Lower lobe of right lung (tissue), 2 donors: ENCODE data around the gene ESR1. TPM values are rescaled to one million over a fixed set of nuclear protein-coding genes. Genes with fewer than 3 reads are reported as not detected.

Experiments
- ATAC-seq, 2 donors: fragments of 200-7000 bp; cut with Tn5 transposase; one replicate each; pipeline ENCODE4 v1.9.1; 2020 to 2022; ENCODE audit warnings: mild to moderate bottlenecking in 2 of 2, moderate library complexity in 2 of 2
- DNase-seq: peaks from one replicate; pipeline ENCODE4 v3.0.0-alpha.2; 2020
- H3K27ac ChIP-seq: fragments of 200-600 bp; one replicate; pipeline ENCODE4 v1.8.0; 2022
- H3K27me3 ChIP-seq: fragments of 200-600 bp; one replicate; pipeline ENCODE4 v1.8.0; 2022; ENCODE audit warnings: low read depth
- H3K36me3 ChIP-seq: fragments of 200-600 bp; one replicate; pipeline ENCODE4 v1.8.0; 2022; ENCODE audit warnings: mild to moderate bottlenecking
- H3K4me1 ChIP-seq: fragments of 200-600 bp; one replicate; pipeline ENCODE4 v1.8.0; 2022
- H3K4me3 ChIP-seq: fragments of 200-600 bp; one replicate; pipeline ENCODE4 v1.8.0; 2022; ENCODE audit warnings: mild to moderate bottlenecking
- H3K9me3 ChIP-seq: fragments of 200-600 bp; one replicate; pipeline ENCODE4 v1.8.0; 2022
- CTCF ChIP-seq: fragments of 200-600 bp; IDR thresholded peaks from one replicate; pipeline ENCODE4 v1.8.0; 2022; ENCODE audit warnings: antibody characterized with exemption, mild to moderate bottlenecking
- intact Hi-C: fragments of 100-400 bp; cut with DNase I; formaldehyde crosslinking; loops from one replicate; pipeline ENCODE4 v1.11.0; 2022
- total RNA-seq: library from RNA; stranded (reverse); fragmentation: NEBNext Ultra II Directional; extraction: Animal tissue kit (Norgen Biotek cat#: 25700); gene quantifications from one replicate; pipeline ENCODE4 v1.2.1, GENCODE V29; 2021
- donor health status: DM: no; HTN: yes; CAD: no; lungs with severe emphysema.

The ESR1 gene
- total RNA-seq, 1 donor from 2014 or later: 3.7 TPM

GRCh38 chr6:152117156-152118133 is 310.0 kb downstream of the ESR1 start:
- no peaks in the 10 kb centered on the region for H3K9me3 ChIP-seq
- no peak overlapping the region for H3K27ac ChIP-seq
- TF ChIP-seq CTCF: no peak
- peaks cover 5% of the 10 kb centered on the region for H3K4me1 ChIP-seq
- DNase-seq (no peak), ATAC-seq (no peak)
- intact Hi-C loops: no loop called here
- H3K27me3 ChIP-seq: no peaks in the 10 kb centered on the region
- peaks cover 32% of the 10 kb centered on the region for H3K36me3 ChIP-seq
- H3K4me3 ChIP-seq: no peak overlapping the region

GRCh38 chr6:152118224-152118623 is 310.7 kb downstream of the ESR1 start:
- Histone ChIP-seq H3K36me3 (peaks cover 39% of the 10 kb centered on the region), H3K4me1 (no peaks in the 10 kb centered on the region), H3K27ac (no peak overlapping the region), H3K9me3 (no peaks in the 10 kb centered on the region), H3K4me3 (no peak overlapping the region), H3K27me3 (no peaks in the 10 kb centered on the region)
- intact Hi-C loops: no loop called here
- DNase-seq: no peak
- no peak for TF ChIP-seq CTCF
- ATAC-seq: no peak

- intact Hi-C loops: no loop called here
- no peaks in the 10 kb centered on the region for H3K9me3 ChIP-seq
- no peaks in the 10 kb centered on the region for H3K27me3 ChIP-seq
- DNase-seq (no peak), ATAC-seq (no peak)
- no peak overlapping the region for H3K27ac ChIP-seq
- no peak overlapping the region for H3K4me3 ChIP-seq
- H3K4me1 ChIP-seq: no peaks in the 10 kb centered on the region
- no peak for TF ChIP-seq CTCF
- peaks cover 44% of the 10 kb centered on the region for H3K36me3 ChIP-seq
These were observed 311.2 kb downstream of the ESR1 start for GRCh38 chr6:152118678-152119077.

GRCh38 chr6:152119831-152120230 is 312.3 kb downstream of the ESR1 start:
- intact Hi-C loops: no loop called here
- H3K27me3 ChIP-seq: no peaks in the 10 kb centered on the region
- H3K4me1 ChIP-seq: no peaks in the 10 kb centered on the region
- no peak overlapping the region for H3K27ac ChIP-seq
- no peak overlapping the region for H3K4me3 ChIP-seq
- peaks cover 50% of the 10 kb centered on the region for H3K36me3 ChIP-seq
- ATAC-seq (no peak), DNase-seq (no peak)
- H3K9me3 ChIP-seq: no peaks in the 10 kb centered on the region
- TF ChIP-seq CTCF: no peak

- ATAC-seq (no peak), DNase-seq (no peak)
- Histone ChIP-seq H3K4me1 (no peaks in the 10 kb centered on the region), H3K9me3 (no peaks in the 10 kb centered on the region), H3K27me3 (no peaks in the 10 kb centered on the region), H3K36me3 (peaks cover 69% of the 10 kb centered on the region), H3K4me3 (no peak overlapping the region), H3K27ac (no peak overlapping the region)
- intact Hi-C loops: no loop called here
- TF ChIP-seq CTCF: no peak
These were observed 314.4 kb downstream of the ESR1 start for GRCh38 chr6:152121910-152122309.
